HG03558 (cell line): ENCODE measurements around the gene FBXW7.
"Not testable (repeated sequence)": the region's sequence is repeated elsewhere in the genome, so short reads cannot be mapped to it uniquely, and the experiment has no call there.

ENCODE experiments used
- ATAC-seq: cut with Tn5 transposase; IDR thresholded peaks from one replicate; pipeline ENCODE4 v1.9.1; 2021; ENCODE audit warnings: moderate number of reproducible peaks; ENCODE audit not compliant: unreplicated experiment; ENCODE audit errors: extremely low read depth

Gene FBXW7

DNA sequence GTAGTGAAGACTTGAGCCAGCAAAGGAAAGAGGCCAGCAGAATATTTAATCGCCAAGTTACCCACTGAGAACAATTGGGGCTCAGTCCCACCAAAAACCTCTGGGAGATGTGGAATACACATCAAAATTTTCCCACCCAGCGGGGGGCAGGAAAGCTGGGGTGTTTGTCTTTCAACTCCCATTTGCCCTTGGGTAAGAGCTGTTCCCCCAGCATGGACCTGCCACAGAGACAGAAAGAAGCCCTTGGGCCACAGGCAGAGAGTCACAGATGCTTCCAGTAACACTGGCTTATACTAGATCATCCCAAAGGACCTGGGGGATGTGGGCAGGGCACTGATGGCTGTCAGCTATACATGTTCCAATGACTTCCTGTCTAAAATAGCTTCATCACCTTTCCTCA lies 18.9 kb upstream of the FBXW7 start:
- ATAC-seq: no peak

DNA sequence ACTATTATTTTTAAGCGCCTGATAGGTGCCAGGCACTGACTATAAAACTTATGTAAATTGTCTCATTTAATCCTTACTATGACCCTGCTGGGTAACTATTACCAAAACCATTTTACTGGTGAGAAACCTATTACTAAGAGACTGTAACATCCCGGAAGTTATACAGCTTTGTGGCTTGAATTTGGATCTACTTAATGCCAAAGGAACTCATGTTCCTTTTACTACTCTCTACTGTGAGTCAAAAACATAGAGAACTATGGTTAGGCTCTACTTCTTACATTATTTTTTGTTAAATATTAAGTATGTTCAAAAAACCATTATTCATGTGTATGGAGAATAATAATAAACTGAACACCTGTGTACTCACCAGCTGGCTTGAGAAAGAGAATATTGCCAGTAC lies 14.8 kb upstream of the FBXW7 start:
- ATAC-seq: not testable (repeated sequence)

DNA sequence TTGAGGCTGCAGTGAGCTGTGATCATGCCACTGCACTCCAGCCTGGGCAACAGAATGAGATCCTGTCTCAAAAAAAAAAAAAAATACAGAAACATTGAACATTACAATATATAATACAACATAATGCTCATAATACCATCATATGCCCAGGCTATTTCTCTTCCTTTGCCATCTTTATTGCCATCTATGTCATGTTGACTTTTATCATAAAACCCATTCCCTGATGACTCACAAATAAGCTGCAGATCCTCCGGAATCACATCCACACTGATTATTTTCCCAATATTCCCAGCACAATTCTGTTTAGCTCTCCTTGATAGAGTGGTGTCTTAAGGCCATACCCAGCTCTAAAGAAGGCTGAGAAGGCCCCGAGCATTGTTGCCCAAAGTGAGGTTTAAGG lies 9.2 kb upstream of the FBXW7 start:
- ATAC-seq: no peak

DNA sequence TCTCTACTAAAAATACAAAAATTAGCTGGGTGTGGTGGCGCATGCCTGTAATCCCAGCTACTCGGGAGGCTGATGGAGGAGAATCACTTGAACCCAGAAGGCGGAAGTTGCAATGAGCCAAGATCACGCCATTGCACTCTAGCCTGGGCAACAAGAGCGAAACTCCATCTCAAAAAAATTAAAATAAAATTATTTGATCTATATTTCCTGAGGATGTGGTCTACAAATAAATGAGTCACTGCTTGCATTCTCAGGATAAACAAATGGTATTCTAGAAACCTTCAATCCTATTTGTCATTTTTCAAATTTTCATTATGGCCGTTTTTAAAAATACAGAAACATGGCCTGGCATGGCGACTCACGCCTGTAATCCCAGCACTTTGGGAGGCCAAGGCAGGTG lies 8.6 kb upstream of the FBXW7 start:
- ATAC-seq: not testable (repeated sequence)

DNA sequence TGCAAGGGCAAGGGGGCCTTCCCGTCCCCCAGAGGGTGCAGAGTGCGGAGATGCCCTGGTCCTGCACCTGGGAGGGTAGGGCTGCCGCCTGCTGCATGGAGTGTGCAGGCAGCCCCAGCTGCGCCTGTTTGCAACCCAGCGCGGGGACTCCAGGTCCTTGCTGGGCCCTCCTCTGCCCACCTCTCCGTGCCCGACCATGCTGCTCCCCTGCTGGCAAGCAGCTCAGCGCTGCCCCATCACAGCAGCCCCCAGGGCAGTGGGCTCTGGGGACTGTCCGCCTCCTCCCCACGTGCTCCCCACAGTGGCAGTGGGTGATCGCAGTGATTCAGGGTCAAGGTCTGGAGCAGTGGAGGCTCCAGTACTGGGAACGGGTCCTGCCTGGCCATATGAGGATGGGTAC lies 5.0 kb upstream of the FBXW7 start:
- ATAC-seq: no peak

DNA sequence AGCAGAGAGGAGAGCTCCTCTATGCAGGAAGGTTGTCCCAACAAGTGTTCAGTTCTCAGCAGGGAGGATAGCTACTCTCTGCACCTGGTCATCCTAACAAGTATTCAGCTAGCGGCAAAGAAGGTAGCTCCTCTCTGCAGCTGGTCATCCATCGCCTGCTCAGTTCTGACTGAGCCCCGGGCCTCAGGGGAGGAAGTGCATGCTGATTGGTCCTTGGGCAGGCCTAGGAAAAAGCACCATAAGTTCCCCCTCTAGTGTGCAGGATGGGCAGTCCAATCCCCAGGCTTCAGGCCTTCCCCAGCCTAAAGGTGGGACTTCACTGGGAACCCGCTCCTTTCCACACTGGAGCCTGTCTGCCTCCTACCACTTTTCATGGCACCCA lies 4.4 kb upstream of the FBXW7 start:
- no peak for ATAC-seq

- ATAC-seq: no peak
Measured at GRCh38 chr4:152539556-152540292, 3.8 kb upstream of the FBXW7 start.

- no peak for ATAC-seq
Measured at GRCh38 chr4:152537881-152538280, 2.0 kb upstream of the FBXW7 start.

- ATAC-seq: peak; percentile 12
Measured at GRCh38 chr4:152536545-152537182, 772 bp upstream of the FBXW7 start.

GRCh38 chr4:152535360-152535902 lies 461 bp downstream of the FBXW7 start:
- ATAC-seq: no peak

- no peak for ATAC-seq
Measured at GRCh38 chr4:152534541-152535359, 1.1 kb downstream of the FBXW7 start.

GRCh38 chr4:152531479-152531878 lies 4.4 kb downstream of the FBXW7 start:
- ATAC-seq: no peak

GRCh38 chr4:152530600-152530999 lies 5.3 kb downstream of the FBXW7 start:
- no peak for ATAC-seq

DNA sequence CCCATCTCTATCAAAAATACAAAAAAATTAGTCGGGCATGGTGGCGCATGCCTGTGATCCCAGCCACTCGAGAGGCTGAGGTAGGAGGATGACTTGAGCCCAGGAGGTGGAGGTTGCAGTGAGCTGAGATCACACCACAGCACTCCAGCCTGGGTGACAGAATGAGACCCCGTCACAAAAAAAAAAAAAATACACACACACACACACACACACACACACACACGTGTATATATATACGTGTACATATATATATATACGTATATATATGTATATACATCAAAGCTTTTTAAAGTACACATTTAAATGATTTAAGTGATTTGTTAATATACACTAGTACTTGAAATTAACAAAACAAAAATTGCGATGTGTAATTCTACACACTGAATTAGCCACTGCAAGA lies 6.0 kb downstream of the FBXW7 start:
- no peak for ATAC-seq

DNA sequence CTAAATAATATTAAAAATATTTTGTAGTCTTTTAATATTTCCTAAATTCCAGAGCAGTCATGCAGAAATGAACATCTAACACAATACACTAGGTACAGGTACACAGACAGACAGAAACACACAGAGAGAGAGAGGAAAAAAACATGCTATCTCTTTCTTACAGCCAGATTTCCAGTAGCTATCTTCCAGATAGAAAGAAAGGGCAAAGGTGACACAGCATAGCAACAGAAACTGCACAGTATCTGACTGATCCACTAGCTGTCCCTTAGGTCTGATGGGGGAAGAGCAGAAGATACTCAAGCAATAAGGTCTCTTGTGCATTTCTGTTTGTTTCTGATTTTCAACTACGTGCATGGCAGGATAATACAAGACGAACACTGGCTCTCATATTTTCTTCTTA lies 7.8 kb downstream of the FBXW7 start:
- ATAC-seq: no peak

DNA sequence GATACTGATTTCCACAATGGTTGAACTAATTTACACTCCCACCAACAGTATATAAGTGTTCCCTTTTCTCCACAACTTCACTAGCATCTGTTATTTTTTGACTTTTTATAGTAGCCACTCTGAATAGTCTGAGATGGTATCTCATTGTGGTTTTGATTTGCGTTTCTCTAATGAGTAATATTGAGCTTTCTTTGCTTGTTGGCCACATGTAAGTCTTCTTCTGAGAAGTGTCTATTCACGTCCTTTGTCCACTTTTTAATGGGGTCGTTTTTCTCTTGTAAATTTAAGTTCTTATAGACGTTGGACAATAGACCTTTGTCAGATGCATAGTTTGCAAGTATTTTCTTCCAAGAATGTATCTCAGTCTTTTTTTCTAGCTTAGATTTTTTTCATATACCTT lies 10.0 kb downstream of the FBXW7 start:
- peak; percentile 40 for ATAC-seq

- no peak for ATAC-seq
Measured at GRCh38 chr4:152524427-152524826, 11.5 kb downstream of the FBXW7 start.

DNA sequence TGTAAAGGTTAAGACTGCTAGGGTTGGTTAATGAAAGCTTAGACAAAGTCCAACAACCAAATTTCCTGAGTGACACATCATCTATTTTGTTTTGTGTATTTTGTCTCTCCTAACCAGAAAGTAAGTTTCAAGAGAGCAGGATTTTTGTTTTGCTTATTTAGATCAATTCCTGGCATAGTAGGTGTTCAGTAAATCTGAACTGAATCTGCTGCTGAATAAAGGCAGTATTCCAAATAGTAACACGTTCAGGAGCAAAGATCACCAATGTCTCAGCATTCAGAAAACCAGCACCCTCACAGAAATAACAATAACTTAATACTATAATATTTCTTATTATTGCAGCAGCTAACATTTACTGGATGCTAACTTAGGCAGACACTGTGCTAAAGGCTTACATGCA lies 12.2 kb downstream of the FBXW7 start:
- no peak for ATAC-seq

DNA sequence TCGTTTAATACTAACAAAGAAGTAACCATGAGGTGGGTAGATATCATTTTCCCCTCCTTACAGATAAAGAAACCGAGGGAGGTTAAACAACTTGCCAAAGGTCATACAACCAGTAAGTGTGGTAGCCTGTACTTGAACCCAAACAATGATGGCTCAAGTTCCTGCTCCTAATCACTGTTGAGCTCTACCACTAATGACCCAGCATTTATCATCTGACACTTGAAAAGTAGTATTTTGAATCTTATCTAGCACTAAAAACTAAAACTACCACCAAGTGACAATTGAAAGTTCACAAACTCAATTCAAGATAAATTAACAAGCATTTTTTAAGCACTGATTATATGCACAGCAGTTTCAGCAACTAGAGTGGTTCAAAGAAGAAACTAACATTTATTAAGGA lies 13.1 kb downstream of the FBXW7 start:
- ATAC-seq: no peak

GRCh38 chr4:152522245-152522644 lies 13.6 kb downstream of the FBXW7 start:
- ATAC-seq: no peak

DNA sequence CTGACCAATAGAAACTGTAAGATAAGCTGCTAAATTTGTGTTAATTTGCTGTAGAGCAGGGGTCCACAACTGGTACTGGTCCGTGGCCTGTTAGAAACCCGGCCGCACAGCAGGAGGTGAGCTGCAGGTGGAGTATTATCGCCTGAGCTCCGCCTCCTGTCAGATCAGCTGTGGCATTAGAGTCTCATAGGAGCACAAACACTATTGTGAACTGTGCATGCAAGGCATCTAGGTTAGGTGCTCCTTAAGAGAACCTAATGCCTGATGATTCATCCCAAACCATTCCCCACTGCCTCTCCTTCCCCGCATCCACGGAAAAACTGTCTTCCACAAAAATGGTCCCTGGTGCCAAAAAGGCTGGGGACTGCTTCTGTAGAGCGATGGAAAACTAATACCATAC lies 19.7 kb downstream of the FBXW7 start:
- no peak for ATAC-seq
